Thymus (tissue), 11 donors: ENCODE results near the gene PLXNA3. TPM values are rescaled to one million over a fixed set of nuclear protein-coding genes. Genes with fewer than 3 reads are reported as not detected.

ENCODE experiments used
- DNase-seq, 9 donors: peaks; one replicate each; pipeline ENCODE4 v3.0.0-alpha.2; 2013; ENCODE audit warnings: low spot score in 9 of 9, low read depth in 6 of 9, missing footprints in 1 of 9
- H3K27ac ChIP-seq, 2 donors: one replicate each; pipeline ENCODE4 v1.5.1; 2013; ENCODE audit warnings: control low read depth in 1 of 2, low read depth in 1 of 2, low read length in 1 of 2, mild to moderate bottlenecking in 1 of 2, moderate library complexity in 1 of 2
- H3K27me3 ChIP-seq, 2 donors: one replicate each; pipeline ENCODE4 v1.5.1; 2013; ENCODE audit warnings: low read length in 1 of 2; ENCODE audit not compliant: control insufficient read depth in 2 of 2, insufficient read depth in 1 of 2
- H3K36me3 ChIP-seq, 2 donors: one replicate each; pipeline ENCODE4 v1.5.1; 2013; ENCODE audit warnings: low read length in 1 of 2, mild to moderate bottlenecking in 1 of 2, moderate library complexity in 1 of 2; ENCODE audit not compliant: control insufficient read depth in 2 of 2, insufficient read depth in 2 of 2
- H3K4me1 ChIP-seq, 2 donors: one replicate each; pipeline ENCODE4 v1.5.1; 2013; ENCODE audit warnings: low read length in 2 of 2; ENCODE audit not compliant: control insufficient read depth in 2 of 2, insufficient read depth in 2 of 2
- H3K4me3 ChIP-seq, 2 donors: one replicate each; pipeline ENCODE4 v1.5.1; 2013; ENCODE audit warnings: low read length in 2 of 2, control low read depth in 1 of 2, mild to moderate bottlenecking in 1 of 2
- H3K9me3 ChIP-seq, 2 donors: one replicate each; pipeline ENCODE4 v1.5.1; 2013; ENCODE audit warnings: low read length in 1 of 2, mild to moderate bottlenecking in 1 of 2; ENCODE audit not compliant: control insufficient read depth in 2 of 2, insufficient read depth in 1 of 2
- WGBS: extraction: QIAGEN DNeasy Blood & Tissue Kit; methylation state at CpG from one replicate; pipeline ENCODE4 v1.1.7; 2013; 5-methylcytosine and 5-hydroxymethylcytosine counted together
- polyA plus RNA-seq: library from polyadenylated mRNA; stranded (reverse); fragments of 200-250 nt; gene quantifications from one replicate; pipeline ENCODE4 v1.2.3, GENCODE V29; 2013
- total RNA-seq: library from RNA; stranded (reverse); fragments of 120-200 nt; gene quantifications from one replicate; pipeline ENCODE4 v1.2.4, GENCODE V29; 2013
- donor health status: healthy.

Gene PLXNA3
- total and polyA plus RNA-seq, 2 donors = 2.2 to 14.3 TPM

DNA sequence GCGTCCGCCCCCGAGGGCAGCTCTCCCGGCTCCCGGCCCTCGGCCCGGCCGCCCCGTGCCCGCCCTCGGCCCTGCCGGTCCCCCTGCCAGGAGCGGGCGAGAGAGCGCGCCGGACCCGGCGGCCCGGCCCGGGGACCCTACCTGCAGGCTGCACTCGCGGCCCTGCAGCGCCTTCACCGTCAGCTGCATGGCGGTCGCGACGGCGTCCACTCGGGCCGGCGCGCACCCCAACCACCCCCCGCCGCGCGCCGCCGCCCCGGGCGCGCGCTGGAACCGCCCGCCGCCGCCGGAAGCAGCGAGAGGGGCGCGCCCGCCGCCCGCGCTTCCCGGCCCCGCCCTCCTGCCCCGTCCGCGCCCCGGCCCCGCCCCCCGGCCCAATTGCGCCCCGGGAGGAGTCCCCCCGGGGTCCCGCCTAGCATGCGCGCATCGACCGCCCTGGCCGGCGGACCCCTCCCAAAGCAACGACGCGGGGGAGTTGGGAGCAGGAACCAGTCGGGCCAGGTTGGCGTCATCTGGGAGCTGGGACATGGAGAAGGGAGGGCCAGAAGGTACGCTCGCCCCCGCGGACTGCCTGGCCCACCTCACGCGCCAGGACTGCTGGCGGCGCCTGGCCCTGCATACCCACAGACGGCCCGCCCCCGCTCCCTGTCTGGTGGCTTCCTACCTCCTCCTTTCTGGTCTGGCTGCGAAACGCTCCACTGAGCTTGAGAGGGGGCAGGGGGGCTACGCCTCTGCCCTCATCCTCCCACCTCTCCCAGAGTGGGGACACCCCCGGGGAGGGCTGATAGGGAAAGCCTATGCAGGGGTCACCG is 28.5 kb downstream of the PLXNA3 start, which contains the start of gene UBL4A:
UBL4A (minus strand) TSS at position 220 of the 812 bp plus-strand sequence; CDS start at position 189, 31 bp downstream.
- DNase-seq = peak in 4 of 9 donors; percentile 21 to 56 (median 36)

DNA sequence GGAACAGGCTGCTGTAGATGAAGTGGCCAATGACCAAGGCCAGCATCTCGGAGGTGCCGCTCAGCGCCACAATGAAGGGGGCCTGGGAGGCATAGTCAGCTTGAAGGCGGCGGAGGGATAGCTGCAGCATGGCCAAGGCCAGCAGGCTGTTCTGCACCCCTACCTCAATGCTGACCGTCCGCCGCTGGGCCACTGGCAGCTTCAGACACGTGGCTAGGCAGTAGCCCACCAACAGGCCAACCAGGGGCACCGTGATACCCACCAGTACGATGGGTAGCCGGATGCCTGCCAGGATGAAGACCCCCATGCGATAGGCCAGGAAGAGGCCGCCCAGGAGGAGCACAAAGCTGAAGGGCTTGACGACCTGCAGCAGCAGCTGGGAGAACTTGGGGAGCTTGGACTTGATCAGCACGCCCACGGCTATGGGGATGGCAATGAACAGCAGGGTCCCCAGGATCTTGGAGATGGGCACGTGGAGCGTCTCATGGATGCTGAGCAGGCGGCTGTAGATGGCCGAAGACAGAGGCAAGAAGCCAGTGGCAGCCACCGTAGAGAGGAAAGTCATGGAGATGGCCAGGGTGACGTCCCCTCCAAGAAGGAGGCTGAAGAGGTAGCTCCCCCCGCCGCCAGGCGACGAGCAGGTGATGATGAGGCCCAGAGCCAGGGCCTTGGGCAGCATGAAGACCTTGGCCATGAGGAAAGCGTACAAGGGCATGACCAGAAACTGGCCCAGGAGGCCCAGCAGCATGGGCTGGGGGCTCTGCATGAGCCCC is 29.6 kb downstream of the PLXNA3 start:
- over 99% methylated on average over 28 of the region's 28 CpGs for WGBS
- Histone ChIP-seq H3K27ac (no peak overlapping the region), H3K4me3 (no peak overlapping the region)

More for the DNA sequence above, 28.5 kb downstream of the PLXNA3 start, which contains the start of gene UBL4A:
- Histone ChIP-seq H3K4me1 (peaks cover 8 to 32% of the 10 kb centered on the region in 2 donors), H3K36me3 (peaks cover 18 to 22% of the 10 kb centered on the region in 2 donors), H3K27ac (peak within 1 kb of the TSS; percentile 37 to 74), H3K4me3 (peak within 1 kb of the TSS; percentile 56 to 70), H3K9me3 (peaks cover 0 to 18% of the 10 kb centered on the region in 2 donors), H3K27me3 (no peaks in the 10 kb centered on the region)
- 1% methylated on average over 65 of the region's 95 CpGs for WGBS

DNA sequence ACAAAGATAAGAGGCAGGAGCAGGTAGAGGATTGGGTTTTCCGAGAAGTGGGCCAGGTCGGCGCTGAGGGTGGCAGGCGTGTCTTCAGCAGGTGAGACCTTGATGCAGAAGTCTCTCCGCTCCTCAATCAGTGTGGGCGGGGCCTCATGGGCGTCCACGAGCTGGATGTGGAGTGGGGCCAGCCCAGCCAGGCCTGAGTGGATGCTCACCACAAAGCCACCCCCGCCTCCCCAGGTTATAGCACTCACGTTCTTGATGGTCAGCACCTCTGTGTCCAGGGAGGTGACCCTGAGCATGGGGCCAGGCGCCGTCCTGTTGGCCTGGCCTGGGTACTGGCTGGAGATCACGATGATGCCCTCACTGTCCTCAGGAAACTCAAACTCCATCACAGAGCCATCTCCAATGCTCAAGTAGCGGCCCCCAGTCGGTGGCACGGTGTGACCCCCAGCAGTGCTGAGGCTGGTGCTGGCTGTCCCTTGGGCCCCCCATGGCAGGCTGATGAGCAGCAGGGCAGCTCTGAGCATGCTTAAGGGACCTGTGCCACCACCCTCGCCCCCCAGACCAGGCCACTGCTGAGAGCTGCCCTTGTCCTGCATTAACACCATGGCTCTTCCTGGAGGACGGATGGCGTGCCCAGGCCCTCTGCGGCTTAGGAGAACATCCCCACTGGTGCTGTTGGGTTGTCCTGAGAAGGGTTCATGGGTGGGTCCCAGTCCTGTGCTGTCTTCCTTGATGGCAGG is 30.4 kb downstream of the PLXNA3 start:
- 97% methylated on average over 20 of the region's 20 CpGs for WGBS

More for the DNA sequence above, 29.6 kb downstream of the PLXNA3 start:
- Histone ChIP-seq H3K27me3 (no peaks in the 10 kb centered on the region), H3K9me3 (peaks cover 0 to 18% of the 10 kb centered on the region in 2 donors), H3K36me3 (peaks cover 18 to 22% of the 10 kb centered on the region in 2 donors), H3K4me1 (peaks cover 8 to 28% of the 10 kb centered on the region in 2 donors)
- no peak for DNase-seq

DNA sequence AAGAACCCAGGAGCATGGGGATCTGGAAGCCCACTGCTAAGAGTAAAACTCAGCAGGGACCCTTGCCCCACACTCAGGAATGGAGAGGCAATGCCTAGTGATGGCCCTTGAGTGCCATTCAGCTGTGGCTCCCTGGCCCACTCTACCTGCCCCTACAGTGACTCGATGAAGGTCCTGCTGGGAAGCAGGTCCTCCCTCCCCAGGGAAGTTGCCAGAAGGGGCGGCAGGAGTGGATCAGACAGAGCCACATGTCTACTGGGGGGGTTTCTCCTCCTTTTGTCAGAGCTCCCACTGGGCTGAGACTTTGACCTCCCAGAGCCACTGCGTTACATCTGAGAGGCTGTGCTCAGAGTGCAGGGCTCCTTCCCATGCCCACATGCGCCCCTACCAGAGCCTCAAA is 31.1 kb downstream of the PLXNA3 start:
- Histone ChIP-seq H3K9me3 (peaks cover 0 to 18% of the 10 kb centered on the region in 2 donors), H3K4me3 (peak overlapping the region in 1 of 2 donors; percentile 67), H3K4me1 (peaks cover 8 to 28% of the 10 kb centered on the region in 2 donors), H3K36me3 (peaks cover 11 to 21% of the 10 kb centered on the region in 2 donors), H3K27ac (peak overlapping the region in 1 of 2 donors; percentile 18), H3K27me3 (no peaks in the 10 kb centered on the region)
- 99% methylated on average over 4 of the region's 4 CpGs for WGBS
- DNase-seq = no peak

More for the DNA sequence above, 30.4 kb downstream of the PLXNA3 start:
- peaks cover 0 to 18% of the 10 kb centered on the region in 2 donors for H3K9me3 ChIP-seq
- peaks cover 18 to 22% of the 10 kb centered on the region in 2 donors for H3K36me3 ChIP-seq
- no peaks in the 10 kb centered on the region for H3K27me3 ChIP-seq
- DNase-seq = no peak
- H3K27ac ChIP-seq = no peak overlapping the region
- no peak overlapping the region for H3K4me3 ChIP-seq
- H3K4me1 ChIP-seq = peaks cover 8 to 28% of the 10 kb centered on the region in 2 donors

DNA sequence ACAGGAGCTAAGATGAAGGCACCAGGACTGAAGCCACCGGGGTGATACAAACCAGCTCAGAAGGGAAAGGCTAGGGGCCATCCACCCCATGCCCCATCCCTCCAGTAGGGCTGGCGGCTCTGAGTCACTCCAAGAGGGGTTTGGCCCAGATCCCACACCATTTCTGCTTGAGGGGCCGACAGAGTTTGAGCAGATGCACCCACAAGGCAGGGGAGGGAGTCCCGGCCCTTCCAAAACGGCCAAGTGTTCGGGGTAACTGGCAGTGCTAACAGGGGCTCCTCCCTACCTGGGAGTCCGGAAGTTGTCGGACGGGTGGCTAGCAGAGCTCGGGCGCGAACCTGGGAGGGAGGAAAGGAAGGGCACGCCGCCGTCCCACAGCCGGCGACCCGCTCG is 31.9 kb downstream of the PLXNA3 start:
- peak overlapping the region; percentile 32 to 94 for H3K27ac ChIP-seq
- WGBS = under 1% methylated on average over 19 of the region's 19 CpGs
- peaks cover 8 to 27% of the 10 kb centered on the region in 2 donors for H3K4me1 ChIP-seq
- H3K36me3 ChIP-seq = peaks cover 4 to 12% of the 10 kb centered on the region in 2 donors
- peaks cover 0 to 18% of the 10 kb centered on the region in 2 donors for H3K9me3 ChIP-seq
- no peaks in the 10 kb centered on the region for H3K27me3 ChIP-seq
- DNase-seq = peak in 1 of 9 donors; percentile 30
- peak overlapping the region; percentile 57 to 67 for H3K4me3 ChIP-seq

DNA sequence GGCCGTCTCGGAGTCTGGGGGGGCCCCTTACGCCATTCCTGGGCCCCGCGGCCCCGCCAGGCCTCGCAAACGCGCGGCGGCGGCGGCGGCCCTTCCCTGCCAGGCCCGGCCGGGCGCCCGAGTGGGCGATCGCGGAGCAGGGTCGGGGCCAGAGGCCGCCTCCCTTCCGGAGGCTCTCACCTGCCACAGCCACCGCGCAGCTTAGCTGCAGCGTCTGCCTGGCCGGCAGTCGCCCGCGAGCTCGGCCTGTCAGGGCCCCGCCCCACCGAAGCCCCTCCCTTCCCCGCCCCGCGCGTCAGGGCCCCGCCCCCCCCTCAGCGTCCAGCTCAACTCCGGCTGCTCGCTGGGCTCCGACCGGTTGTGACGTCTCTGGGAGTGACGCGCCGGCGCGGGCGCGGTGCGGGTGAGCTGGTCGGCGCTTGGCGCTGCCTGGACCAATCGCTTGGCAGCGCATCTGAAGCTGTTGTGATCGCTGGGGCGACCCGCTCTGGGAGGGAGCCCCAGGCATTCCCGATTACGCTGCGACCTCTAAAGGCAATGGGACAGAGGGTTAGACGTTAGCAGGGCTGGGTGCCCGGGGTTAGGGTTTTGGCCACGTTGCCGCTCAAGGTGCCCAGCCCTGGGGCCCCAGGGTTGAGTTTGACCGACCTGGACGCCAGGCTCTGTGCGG is 32.5 kb downstream of the PLXNA3 start, which contains the start of gene SLC10A3:
SLC10A3 (minus strand) TSS at position 216 of the 670 bp plus-strand sequence. CDS start 1,689 bp downstream, outside the sequence.
- no peaks in the 10 kb centered on the region for H3K27me3 ChIP-seq
- under 1% methylated on average over 65 of the region's 71 CpGs for WGBS
- peak within 1 kb of the TSS; percentile 89 to 94 for H3K27ac ChIP-seq
- H3K4me3 ChIP-seq = peak within 1 kb of the TSS; percentile 67 to 68
- peak; percentile 55 to 90 (median 72) for DNase-seq
- H3K36me3 ChIP-seq = peaks cover 0 to 12% of the 10 kb centered on the region in 2 donors
- peaks cover 5 to 21% of the 10 kb centered on the region in 2 donors for H3K4me1 ChIP-seq
- peaks cover 0 to 18% of the 10 kb centered on the region in 2 donors for H3K9me3 ChIP-seq

DNA sequence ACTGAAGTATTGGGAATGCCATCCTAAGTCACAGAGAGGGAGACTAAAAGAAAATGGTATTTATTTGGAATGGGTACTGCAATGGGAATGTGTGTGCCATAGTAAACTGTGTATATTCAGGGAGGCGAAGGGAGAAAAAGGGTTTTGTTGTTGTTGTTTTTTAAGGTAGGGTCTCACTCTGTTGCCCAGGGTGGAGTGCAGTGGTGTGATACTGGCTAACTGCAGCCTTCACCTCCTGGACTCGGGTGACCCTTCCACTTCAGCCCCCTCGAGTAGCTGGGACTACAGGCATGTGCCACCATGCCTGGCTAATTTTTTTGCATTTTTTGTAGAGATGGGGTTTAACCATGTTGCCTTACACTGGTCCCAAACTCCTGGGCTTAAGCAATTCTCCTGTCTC is 36.6 kb downstream of the PLXNA3 start:
- H3K27ac ChIP-seq = no peak overlapping the region
- no peak for DNase-seq
- 93% methylated on average over 3 of the region's 3 CpGs for WGBS
- peaks cover 0 to 9% of the 10 kb centered on the region in 2 donors for H3K4me1 ChIP-seq
- no peaks in the 10 kb centered on the region for H3K9me3 ChIP-seq
- no peak overlapping the region for H3K4me3 ChIP-seq
- no peaks in the 10 kb centered on the region for H3K27me3 ChIP-seq
- H3K36me3 ChIP-seq = no peaks in the 10 kb centered on the region

DNA sequence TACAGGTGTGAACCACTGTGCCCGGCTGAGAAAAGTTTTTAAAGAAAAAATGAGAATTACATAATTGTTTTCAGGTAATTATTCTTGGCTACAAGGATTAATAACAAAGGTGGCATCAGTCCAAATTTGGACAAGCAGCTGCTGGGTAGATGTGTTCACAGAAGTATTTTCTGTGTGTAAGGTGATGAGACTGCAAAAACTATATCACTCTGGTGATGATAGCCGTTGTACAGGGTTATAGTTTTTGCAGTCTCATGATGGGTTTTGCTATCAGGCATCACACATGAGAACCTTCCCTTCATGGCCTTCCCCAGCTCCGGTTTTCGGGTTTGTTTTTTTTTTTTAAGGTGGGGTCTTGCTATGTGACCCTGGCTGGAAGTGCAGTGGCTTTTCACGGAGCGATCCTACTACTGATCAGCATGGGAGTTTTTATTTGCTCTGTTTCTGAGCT is 37.4 kb downstream of the PLXNA3 start:
- Histone ChIP-seq H3K4me3 (no peak overlapping the region), H3K9me3 (no peaks in the 10 kb centered on the region), H3K4me1 (peaks cover 0 to 6% of the 10 kb centered on the region in 2 donors), H3K27ac (no peak overlapping the region), H3K36me3 (no peaks in the 10 kb centered on the region), H3K27me3 (no peaks in the 10 kb centered on the region)
- 63% methylated on average over 6 of the region's 6 CpGs for WGBS
- DNase-seq = no peak
